Stimulated activated CD4-positive, alpha-beta T cell treated with anti-CD3 and anti-CD28 coated beads, Interleukin-1b, Interleukin-23, amount 100 ng/mL, for 48 hours (primary cell): Measurements from ENCODE around the gene WDR83.
"Not testable (repeated sequence)": the region's sequence is repeated elsewhere in the genome, so short reads cannot be mapped to it uniquely, and the experiment has no call there.

Experiments used
- DNase-seq: peaks from one replicate; pipeline ENCODE4 v3.0.0-alpha.2; 2020

WDR83 gene

GRCh38 chr19:12656899-12657571 lies 9.6 kb upstream of the WDR83 start:
- peak; percentile 49 for DNase-seq

GRCh38 chr19:12657966-12658365 lies 8.6 kb upstream of the WDR83 start:
- DNase-seq = no peak

DNA sequence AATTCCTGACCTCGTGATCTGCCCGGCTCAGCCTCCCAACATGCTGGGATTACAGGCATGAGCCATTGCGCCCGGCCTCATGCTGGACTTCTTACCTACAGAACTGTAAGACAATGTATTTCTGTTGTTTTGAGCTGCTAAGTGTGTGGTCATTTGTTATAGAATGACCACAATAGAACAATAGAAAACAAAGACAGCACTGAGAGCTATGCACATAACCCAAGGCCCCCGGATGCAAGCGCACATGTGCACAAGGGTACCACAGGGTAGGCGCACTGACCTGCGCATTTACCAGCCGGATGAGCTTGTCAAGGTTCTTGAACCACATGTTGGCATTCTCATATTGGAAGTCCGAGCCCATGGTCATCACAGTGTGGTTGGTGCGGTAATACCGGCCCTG lies 5.6 kb upstream of the WDR83 start:
- DNase-seq = no peak

DNA sequence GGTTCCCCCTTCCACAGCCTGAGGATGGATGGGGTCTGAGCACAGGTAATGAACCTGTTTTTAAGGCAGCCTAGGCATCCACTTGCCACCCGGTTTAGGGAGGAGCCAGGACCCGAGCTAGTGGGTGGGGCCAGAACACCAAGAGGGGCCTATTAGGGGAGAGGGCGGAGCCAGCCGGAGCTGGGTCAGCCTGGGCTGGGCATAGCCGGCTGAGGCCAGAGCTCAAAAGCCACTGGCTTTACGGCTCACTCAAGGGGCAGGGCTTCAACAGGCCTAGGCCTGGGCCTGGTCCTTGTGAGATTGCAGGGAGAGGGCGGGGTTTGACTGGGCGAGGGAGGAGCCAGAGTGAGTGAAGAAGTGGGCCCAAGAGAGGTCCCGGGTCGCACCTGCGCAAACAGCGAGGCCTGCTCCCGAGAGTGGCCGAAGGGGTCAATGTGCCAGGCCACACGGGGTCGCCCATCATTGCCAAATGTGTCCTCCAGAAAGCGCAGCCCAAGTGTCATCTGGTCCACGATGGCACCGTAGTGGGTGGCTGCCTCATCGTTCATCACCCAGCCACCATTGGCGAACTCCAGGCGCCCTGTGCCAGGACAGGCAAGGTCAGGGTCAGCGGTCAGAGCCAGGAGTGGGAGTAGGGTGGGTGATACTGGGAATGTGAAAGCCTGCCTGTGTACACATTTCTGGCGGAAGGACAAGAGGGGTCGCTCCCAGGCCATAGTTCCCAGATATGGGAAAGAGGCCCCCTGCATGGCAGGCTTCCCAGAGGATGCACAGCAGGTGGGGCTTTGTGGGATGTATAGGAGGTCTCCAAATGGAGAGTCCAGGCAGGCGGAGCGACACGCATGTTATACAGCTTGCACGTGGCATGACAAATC lies 2.0 kb upstream of the WDR83 start:
- no peak for DNase-seq

GRCh38 chr19:12665281-12665573 lies 1.4 kb upstream of the WDR83 start:
- DNase-seq = peak; percentile 73

- peak; percentile 27 for DNase-seq
Measured at GRCh38 chr19:12665671-12666264, 839 bp upstream of the WDR83 start.

GRCh38 chr19:12667731-12668302 lies 1.2 kb downstream of the WDR83 start:
- no peak for DNase-seq

- DNase-seq = no peak
Measured at GRCh38 chr19:12668346-12668745, 1.7 kb downstream of the WDR83 start.

DNA sequence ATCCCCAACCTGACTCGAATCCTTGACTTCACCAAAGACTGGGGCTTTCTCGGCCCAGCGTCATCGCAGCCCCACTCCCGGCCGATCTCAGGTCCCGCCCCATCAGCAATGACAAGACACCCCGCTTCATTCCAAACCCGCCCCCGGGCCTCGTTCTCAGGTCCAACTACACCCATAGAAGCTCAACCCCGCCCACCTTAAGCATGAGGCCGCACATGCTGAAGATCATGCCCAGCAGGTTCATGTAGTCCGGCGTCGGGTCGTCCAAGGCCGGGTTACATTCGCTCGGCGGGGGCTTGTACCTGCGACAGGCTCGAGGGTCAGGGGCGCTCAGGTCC lies 2.3 kb downstream of the WDR83 start:
- peak; percentile 74 for DNase-seq

DNA sequence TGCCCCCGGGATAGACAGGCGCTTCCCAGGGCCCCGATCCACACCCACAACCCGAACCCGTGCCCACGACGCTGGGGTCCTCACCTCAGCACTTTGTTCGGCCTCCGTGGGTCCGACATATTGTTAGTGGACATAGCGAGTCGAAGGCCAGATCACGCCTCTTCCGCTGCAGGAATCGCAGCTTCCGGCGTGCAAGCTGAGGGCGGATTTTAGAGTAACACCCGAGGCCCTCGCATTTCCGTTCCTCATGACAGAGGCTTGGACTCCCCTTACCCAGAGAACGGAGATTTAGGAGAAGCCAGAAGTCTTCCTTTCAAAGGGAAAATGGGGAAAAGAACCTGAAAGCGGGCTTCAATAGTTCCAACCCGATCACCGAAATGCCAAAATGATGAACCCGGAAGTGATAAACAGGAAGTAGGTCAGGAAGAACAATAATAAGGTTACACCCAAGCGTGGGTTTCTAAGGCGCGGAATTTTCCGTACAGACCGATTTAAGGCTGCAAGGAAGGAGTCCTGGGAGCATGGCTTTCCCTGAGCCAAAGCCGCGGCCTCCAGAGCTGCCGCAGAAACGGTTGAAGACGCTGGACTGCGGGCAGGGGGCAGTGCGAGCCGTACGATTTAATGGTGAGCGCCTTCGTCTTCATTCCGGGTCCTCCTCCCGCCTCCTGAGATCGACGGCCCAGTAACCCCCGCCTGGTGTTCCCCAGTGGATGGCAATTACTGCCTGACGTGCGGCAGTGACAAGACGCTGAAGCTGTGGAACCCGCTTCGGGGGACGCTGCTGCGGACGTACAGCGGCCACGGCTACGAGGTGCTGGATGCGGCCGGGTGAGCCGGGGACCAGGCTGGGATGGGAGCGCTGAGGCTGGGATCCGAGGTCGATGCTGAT lies 2.9 kb downstream of the WDR83 start:
- peak; percentile 66 for DNase-seq

GRCh38 chr19:12670159-12670928 lies 3.7 kb downstream of the WDR83 start:
- no peak for DNase-seq

- no peak for DNase-seq
Measured at GRCh38 chr19:12672744-12673143, 6.1 kb downstream of the WDR83 start.

- DNase-seq = no peak
Measured at GRCh38 chr19:12675399-12675798, 8.8 kb downstream of the WDR83 start.

GRCh38 chr19:12675940-12676339 lies 9.3 kb downstream of the WDR83 start:
- DNase-seq = no peak

DNA sequence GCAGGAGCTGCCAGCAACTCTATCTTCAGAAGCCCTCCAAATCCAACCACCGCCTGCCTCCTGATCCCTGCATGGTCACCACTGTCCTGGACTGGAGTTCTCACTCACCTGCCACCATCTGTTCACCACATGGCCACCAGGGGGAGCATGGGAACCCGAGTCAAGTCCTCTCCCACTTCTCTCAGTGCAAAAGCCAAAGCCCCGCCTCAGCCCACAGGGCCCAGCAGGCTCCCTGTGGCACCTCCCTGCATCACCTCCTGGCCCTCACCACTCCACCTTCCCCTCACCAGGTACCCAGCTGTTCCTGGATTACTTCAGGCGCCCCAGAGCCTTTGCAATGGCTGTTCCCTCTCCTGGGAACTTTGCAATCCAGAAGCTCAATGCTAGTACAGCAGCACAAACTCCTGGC lies 9.8 kb downstream of the WDR83 start:
- DNase-seq = peak; percentile 87

DNA sequence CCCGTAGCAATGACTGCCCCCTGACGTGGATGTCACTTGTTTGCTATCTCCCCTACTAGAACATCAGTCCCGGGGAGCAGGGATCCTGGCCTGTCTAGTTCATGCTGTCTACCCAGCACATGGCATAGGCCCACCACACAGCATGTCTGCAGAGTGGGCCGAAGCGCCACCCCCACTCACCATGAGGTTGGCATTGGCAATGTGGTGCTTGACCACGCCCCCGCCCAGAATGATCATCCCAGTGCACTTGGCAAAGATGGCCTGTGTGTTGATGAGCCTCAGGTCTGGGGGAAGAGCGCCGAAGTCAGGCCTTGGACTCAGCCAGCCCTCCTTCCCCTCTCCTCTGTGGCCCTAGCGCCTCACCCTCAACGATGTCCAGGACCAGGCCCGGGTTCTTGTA lies 10.3 kb downstream of the WDR83 start:
- DNase-seq = no peak

- not testable (repeated sequence) for DNase-seq
Measured at GRCh38 chr19:12678039-12678438, 11.4 kb downstream of the WDR83 start.

DNA sequence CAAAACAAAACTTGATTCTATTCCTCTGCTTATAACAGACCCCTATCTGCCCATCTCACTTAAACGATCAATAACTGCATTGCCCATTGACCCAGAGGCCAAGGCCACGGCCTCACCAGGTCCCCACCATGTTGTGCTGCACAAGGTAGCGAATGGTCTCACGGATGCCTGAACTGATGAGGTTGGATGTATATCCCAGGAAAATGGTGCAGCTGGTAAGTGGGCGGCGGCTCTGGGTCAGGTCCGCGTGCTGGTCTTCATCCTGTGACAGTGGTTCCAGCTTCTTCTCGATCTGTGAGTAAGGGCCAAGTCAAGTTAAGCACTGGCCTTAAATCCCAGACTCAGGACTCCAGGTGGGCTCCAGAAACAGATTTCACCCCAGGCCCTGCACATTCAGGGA lies 13.4 kb downstream of the WDR83 start:
- no peak for DNase-seq

GRCh38 chr19:12681074-12681987 lies 14.7 kb downstream of the WDR83 start, which contains the start of gene DHPS:
Gene DHPS (minus strand): TSS chr19:12681880. CDS start chr19:12681766, 114 bp downstream.
- DNase-seq = peak; percentile 93

- DNase-seq = no peak
Measured at GRCh38 chr19:12685831-12686230, 19.2 kb downstream of the WDR83 start.
